ENCODE measurements around the gene LBHD2.
A peak's percentile ranks its signal among the peaks of the same experiment; 100 is the strongest.
"Not testable (repeated sequence)": the region's sequence is repeated elsewhere in the genome, so short reads cannot be mapped to it uniquely, and the experiment has no call there.

Gene LBHD2

DNA sequence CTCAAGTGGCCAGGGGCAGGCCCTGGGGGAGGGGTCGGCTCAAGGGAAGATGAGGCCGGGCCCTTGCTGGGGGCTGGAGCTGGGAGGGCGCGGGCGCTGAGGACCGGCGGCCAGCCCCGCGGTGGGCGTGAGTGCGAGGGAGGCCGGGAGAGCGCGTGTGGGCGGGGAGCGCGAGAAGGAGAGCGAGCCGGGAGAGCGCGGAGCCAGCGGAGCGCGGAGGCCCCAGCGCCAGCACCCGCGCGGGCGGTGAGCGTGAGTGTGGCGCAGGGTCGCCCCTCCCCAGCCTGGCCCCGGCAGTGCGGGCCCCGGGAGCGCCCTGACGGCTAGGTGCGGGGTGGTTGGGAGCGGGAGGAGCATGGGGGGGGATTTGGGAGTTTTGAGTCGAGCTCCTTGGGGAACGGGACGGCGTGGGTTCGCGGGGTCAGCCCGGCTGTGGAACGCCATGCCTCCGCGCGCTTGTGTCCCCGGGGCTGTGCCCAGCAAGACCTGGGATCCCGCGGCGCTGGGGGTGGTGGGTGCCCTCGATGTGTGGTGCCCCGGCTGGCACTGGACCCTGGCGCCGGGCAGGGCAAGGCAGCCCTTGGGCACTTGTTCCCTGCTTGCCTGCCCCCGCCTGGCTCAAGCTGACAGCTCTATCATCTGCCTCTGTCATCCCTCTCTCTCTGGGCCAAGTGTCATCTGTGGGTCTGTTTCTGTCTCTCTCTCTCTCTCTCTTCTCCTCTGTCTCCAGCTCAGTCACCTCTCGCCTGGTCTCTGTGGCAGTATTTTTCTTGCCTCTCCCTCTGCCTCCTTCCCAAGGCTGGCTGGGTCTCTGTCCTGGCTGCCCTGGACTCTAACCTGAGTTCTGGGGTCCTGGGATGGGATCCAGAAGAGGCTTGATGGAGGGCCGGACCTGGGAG is at the start of gene LBHD2:
Gene LBHD2 (plus strand): TSS at position 190 of the 899 bp plus-strand sequence. CDS start 1,803 bp downstream, outside the sequence.
- no peak for DNase-seq

DNA sequence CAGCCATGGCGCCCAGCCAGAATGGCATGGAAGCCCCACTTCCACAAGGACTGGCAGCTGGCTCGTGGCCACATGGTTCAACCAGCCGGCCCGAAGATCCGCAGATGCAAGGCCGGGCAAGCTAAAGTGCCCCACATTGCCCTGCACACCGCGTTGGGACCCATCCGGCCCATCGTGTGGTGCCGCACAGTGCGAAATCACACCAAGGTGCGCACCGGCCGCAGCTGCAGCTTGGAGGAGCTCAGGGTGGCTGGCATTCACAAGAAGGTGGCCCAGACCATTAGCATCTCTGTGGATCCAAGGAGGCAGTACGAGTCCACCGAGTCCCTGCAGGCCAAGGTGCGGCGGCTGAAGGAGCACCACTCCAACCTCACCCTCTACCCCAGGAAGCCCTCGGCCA is 42.5 kb upstream of the LBHD2 start:
- no peak for DNase-seq

DNA sequence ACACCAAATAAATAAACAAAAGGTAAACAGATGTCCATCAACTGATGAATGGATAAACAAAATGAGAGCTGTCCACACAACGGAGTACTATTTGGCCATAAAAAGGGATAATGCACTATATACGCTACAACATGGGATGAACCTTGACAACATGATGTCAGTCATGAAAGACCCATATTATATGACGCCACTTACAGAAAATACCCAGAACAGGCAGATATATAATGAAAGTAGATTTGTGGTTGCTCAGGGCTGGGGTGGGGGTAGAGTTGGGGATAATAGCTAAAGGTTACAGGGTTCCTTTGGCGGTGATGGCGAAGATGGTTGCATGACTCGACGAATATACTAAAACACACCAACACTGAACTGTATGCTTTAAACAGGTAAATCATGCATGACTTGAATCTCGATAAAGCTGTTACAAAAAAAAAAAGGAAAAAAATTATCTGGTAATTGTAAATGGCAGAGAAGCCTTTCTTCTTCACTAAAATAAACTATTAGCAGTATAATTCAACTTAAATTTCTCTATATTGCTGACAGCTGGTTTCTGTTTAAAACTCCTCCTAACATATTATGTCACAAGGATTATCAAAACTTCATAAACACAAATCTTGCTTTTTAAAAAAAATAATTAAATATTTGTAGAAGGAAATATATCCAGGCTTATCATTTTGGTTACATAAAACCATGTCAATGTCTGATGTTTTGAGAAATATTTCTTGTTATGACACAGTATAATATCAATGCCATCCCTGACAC is 40.6 kb upstream of the LBHD2 start:
- DNase-seq: no peak

DNA sequence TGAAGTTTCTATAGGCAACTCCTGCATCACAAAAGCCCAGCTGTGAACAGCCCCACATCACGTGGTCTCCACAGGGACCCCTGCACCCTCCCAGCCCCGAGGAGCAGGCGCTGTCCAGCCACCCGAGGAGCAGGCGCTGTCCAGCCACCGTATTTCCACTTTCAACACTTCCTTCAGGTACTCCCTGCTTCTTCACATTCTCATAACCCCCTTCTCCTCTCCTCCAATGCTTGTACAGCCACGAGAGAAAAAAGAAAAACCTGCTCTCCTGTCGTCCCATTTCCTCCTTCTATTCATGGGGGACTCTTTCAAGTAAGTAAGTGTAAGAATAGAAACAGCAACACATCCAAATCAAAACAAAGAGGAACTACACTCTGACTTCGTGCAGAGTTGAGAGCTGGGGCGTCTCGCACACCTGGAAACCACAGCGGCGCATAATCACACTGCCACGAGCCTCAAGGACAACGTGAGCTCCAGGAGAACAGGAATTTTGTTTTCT is 38.6 kb upstream of the LBHD2 start:
- DNase-seq: peak; percentile 64

DNA sequence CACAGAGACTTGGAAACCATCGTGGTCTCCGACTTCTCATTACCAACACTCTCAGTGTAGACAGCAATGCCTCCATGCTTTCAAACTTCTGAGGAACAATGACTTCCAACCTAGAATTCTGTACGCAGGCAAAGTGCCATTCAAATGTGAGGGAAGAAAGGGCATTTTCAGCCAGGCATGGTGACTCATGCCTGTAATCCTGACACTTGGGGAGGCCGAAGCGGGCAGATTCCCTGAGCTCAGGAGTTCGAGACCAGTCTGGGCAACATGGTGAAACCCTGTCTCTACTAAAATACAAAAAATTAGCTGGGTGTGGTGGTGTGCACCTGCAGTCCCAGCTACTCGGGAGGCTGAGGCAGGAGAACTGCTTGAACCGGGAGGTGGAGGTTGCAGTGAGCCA is 36.6 kb upstream of the LBHD2 start:
- DNase-seq: not testable (repeated sequence)

DNA sequence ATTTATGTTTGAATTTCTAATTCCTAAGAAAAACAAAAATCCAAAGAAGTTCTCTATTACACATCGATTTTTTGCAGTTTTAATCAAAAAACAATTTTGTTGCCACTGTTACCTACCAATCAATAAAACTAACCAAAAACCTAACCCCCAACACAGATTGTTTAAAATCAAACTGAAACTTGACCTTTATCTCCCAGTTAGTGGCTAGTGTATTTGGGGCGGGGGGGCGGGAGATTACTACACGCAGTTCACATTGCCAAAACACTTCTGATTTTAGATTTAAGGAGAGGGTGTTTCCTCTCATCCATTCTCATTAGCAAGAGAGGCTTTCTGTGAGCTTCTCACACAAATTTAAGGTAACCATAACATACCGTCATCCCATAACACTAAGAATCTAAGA is 33.1 kb upstream of the LBHD2 start:
- DNase-seq: no peak

DNA sequence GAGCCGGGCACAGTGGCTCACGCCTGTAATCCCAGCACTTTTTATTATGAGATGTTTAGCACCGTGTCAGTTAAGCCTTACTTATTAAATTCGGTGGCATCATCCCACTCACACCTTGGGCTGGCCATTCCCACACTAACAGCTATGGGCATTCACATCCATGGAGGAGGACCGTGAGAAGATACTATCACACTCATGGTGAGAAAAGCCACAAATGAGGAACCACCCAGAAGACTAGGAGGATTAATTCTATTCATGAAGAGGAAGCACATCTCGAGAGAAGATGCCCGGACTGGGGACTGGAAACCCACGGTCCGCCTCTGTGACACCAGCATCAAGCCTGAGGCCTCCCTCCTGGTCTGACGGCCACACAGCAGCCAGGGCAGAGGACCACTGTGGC is 31.6 kb upstream of the LBHD2 start:
- no peak for DNase-seq

DNA sequence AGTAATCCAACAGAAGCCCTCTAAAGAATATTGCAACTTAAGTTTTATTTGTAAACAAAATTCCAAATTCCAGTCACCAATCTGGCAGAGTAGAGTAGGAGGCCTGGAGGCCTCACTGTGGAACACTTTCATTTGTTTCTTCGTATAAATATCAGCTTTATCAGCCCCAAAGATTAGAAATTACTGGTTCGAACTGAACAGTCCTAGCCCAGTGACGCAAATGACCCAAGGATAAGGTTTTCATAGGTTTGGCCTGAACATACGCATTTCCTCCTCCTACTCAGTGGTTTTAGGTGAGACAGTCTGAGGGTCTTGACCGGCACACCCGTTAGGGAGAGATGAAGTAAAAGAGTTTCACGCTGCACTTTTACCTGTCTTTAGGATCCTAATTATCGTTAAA is 28.3 kb upstream of the LBHD2 start:
- no peak for DNase-seq

DNA sequence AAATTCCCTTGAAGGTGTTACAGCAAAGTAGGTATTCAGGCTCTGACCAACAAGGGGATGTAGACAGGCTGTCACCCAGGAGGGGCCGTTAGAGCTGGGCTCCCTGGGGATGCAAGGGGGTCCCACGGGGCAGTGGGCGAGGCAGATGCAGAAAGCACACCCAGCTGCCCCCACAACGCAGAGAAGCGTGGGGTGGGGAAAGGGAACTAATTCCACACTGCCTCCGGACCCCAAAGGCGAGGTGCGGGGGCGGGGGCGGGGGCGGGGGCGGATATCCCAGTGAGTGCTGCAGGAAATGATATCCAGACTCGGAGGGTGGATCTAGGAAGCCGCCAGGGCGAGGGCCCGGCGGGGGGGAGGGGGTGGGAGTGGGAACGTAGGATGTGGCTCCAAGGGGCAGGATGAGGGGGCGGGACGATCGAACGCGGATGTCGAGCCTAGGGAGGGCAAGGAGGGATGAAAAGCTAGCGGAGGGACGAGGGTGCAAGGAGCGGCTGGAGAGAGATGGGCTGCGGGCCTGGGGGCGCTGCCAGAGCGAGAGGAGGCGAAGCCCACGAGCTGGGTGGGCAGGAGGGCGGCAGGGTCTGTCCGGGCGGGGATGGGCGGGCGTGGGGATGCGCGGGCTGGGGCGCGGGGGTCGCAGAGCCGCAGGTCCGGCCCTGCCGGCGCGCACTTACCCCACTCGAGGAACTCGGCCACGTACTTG is 27.5 kb upstream of the LBHD2 start:
- no peak for DNase-seq

DNA sequence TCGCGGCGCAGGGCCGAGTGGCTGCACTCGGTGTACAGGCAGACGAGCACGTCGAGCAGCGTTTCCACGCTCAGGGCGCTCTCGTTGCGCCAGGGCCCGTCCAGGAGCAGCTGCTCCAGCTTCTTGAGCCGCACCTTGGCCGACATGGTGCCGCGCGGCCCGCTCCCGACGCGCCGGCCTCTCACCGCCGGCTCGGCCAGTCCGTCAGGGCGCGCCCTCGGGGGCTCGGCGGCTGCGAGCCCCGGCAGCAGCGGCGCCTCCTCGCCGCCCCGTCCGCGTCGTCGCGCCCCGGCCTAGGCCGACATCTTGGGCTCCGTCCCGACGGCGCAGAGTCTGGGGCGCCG is 27.0 kb upstream of the LBHD2 start:
- DNase-seq: no peak

DNA sequence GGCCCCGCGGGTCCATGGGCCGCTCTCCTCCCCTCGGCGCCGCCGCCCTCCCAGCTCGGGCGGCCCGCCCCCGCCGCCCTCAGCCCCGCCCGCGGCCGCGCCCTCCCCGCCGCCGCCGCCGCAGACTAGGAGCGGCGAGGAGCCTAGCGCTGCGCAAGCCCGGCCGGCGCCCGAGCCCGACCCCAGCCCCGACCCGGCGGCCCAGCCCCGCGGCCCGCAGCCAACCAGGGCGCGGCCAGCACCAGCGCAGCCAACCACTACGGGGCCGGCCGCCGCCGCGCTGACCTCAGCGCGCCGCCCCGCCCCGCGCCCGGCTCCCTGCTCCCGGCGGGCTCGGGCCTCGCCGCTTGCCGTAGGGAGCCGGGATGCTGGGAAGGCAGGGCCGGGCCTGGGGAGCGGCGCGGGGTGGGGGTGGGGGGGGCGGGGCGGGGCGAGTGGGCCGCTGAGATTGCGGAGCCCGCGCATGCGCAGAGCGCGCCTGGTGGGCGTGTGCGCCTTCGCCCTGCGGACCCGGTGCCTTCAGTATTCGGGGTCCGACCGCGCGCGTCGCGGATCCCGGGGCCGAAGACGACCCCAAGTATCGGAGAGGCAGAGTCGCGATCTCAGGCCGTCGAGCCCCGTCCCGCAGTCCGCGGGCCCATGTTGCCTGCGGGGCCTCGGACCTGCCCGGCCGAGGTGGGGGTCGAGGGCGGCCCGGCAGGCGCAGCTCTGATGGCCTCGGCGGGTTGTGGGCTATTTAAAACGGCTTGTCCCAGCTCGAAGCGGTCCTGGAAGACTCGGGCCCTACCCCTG is 26.4 kb upstream of the LBHD2 start, which contains the start of gene CDC42BPB:
Gene CDC42BPB (minus strand): TSS at position 178 of the 792 bp plus-strand sequence. CDS start 376 bp downstream, outside the sequence.
- DNase-seq: peak; percentile 84

DNA sequence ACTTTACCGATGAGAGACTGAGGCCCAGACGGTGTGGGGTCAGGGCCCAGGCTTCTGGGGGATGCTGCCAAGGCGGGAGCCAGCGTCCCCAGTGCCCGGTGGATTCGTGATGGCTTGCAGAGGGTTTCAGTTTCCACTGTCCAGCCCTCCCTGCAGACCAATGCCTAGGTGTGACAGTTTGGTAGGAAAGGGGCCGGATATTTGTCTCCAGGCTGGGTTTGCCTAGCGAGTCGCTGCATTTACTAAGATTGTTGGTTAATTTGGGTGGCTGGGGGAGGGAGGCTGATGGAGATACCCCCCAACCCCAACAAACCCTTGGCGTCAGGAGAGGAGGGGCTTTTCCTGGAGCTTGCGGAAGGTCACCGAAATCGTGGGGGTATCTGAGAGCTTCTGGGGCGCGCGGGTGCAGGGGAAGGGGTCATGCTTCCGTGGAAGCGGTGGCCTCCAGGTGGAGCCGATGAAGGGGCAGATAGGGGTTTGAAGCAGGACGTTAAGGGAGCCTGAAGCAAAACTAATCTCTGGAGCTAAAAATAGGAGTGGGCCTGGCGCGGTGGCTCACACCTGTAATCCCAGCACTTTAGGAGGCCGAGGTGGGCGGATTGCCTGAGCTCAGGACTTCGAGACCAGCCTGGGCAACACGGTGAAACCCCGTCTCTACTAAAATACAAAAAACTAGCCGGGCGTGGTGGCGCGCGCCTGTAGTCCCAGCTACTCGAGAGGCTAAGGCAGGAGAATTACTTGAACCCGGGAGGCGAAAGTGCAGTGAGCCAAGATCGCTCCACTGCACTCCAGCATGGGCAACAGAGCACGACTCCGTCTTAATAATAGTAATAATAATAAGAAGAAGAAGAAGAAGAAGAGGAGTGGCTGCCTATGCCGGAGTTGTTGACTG is 25.6 kb upstream of the LBHD2 start:
- no peak for DNase-seq

DNA sequence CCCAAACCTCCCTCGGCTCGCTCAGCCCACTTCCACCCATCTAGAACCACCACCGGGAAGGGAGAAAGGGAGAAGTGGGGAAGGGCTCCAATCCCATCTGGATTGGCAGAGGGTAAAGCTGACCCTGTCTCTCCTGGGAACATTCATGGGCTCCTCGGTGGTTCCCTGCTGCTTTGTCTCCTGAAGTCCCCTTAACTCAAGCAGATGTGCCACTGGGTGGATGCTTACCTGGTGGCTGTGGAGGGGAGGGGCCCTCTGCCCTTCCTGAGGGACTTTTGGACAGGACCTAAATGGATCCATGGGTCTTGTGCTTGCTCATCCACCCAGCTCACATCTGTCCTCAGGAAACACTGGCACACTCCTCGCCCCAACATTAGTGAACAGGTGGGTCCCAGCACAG is 24.5 kb upstream of the LBHD2 start:
- DNase-seq: no peak

DNA sequence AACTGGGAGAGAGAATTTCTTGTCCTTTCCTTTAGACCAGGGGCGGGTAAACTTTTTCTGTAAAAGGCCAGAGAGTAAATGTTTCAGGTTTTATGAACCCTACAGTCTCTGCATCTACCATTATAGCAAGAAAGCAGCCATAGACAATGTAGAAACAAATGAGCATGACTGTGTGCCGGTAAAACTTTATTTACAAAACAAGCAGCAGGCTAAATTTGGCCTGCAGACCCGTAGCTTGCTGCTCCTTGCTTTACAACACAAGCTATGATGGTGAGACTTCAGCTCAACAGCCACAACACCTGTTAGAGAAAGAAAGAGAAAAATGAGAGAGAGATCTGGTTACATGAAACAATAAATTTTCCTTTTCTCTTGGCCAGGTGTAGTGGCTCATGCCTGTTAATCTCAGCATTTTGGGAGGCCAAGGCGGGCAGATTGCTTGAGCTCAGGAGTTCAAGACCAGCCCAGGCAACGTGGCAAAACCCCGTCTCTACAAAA is 22.5 kb upstream of the LBHD2 start:
- DNase-seq: no peak

DNA sequence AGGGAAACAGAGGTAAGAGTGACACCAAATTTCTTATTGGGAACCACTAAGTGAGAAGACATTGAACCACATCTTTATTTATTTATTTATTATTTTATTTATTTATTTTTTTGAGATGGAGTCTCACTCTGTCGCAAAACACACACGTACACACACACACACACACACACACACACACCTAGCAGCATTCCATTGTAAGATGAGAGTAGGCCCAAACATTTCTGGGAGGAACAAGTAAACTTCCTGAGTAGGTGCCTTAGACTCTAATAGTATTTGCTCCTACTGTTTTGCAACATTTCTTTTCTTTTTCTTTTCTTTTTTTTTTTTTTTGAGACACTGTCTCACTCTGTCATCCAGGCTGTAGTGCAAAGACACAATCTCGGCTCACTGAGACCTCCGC is 19.6 kb upstream of the LBHD2 start:
- no peak for DNase-seq

DNA sequence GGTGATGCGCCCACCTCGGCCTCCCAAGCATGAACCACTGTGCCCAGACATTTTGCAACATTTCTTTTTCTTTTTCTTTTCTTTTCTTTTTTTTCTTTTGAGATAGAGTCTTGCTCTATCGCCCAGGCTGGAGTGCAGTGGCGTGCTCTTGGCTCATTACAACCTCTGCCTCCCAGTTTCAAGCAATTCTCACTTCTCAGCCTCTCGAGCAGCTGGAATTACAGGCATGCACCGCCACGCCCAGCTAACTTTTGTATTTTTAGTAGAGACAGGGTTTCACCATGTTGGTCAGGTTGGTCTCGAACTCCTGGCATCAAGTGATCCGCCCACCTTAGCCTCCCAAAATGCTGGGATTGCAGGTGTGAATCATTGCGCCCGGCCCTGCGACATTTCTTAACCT is 19.0 kb upstream of the LBHD2 start:
- DNase-seq: no peak

DNA sequence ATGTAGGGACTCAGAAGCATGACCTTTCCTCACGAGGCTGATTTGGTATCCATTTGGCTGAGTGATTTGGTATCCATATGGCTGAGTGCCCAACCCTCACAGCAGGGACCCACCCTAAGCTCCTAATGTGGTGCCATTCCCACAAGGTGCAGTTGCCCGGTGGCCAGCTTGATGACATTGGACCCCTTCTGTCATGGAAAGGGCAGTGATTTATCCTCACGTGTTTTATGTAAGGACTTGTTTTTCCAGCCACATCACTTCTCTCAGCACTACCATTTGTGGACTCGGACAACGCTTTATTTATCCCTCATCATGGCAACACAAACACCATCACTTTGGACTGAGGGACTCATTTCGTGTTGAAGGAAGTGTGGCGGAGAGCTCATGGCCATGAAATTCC is 18.1 kb upstream of the LBHD2 start:
- DNase-seq: no peak

DNA sequence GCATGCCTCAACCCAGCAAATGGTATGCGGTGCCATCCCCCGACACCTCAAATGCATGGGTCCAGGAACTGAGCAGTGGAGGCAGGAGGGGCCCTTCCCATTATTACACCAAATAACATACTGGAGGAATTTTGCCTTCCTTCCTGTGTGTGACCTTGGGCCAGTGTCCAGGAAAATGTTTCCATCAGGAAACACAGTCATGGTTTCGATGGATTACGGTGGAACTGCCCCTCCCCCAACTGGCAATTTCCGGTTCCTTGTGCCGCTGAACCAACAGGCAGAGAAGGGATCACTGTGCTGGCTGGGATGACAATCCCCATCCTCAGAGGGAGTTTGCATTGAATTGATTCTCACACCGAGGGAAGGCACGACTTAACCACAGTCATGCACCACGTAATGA is 17.6 kb upstream of the LBHD2 start:
- DNase-seq: no peak

DNA sequence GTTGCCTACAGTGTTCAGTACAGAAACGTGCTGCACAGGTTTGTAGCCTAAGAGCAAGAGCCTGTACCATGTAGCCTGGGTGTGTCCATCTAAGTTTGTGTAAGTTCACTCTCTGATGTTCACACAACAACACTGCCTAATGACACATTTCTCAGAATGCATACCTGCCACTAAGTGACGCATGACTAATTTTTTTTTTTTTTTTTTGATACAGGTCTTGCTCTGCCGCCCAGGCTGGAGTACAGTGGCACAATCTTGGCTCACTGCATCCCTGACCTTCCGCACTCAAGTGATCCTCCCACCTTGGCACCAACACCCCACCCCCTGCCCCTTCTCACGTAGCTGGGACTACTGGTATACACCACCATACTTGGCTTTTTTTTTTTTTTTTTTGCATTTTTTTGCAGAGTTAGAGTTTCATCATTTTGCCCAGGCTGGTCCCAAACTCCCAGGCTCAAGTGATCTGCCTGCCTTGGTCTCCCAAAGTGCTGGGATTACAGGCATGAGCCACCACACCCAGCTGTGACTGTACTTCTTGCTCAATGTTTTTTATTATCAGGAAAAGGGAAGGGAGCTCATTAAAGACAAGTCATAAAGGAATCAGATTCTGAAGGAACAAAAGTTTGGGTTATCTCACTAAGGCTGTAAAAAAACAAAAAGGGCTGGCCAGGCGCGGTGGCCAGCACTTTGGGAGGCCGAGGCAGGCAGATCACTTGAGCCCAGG is 16.6 kb upstream of the LBHD2 start:
- no peak for DNase-seq

DNA sequence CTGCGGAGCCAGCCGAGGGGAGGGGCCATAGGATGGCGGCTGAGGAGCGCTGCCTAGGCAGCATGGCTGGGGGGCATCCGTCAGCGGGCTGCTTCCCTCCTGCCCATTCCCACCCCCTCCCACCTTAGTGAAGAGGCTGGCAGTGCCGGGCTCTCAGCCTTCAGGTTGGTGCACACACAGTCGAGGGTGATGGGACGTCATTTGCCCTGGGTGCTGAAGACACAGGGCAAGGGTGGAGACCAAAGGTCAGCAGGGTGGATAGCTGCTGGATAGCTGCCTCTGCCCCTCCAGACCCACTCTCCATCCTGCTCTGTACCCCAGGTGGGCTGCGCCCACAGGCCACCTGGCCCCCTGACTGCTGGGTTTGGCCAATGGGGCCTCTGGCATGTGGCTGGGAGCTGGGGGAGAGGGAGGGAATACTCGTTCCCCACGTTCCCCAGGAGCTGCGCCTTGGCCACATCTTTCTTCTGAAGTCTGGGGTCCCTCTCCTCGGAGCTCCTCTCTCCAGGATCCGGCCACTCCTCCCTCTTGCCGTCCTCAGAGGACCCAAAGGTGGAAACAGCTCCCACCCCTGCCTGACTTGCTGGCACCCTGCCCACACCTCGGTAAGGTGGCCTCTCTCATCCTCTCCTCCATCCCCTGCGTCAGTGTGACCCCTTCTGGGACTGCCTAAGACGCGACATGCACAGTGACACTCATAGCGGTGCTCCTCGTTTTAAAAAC is 15.5 kb upstream of the LBHD2 start:
- DNase-seq: no peak
